HEK293 (cell line): Measurements from ENCODE around the gene HYOU1.
A peak's percentile ranks its signal among the peaks of the same experiment; 100 is the strongest.

Experiments
- CTCF ChIP-seq: fragments of 450-650 bp; formaldehyde crosslinking; IDR thresholded peaks from 2 replicates; pipeline ENCODE4 v1.5.1; 2016; ENCODE audit warnings: missing biosample characterization, missing genetic modification characterization
- EGR2 ChIP-seq: fragments of 450-650 bp; formaldehyde crosslinking; IDR thresholded peaks from 2 replicates; pipeline ENCODE4 v1.5.1; 2016; ENCODE audit warnings: low read depth, missing biosample characterization, missing genetic modification characterization
- GLIS2 ChIP-seq: fragments of 450-650 bp; formaldehyde crosslinking; IDR thresholded peaks from 2 replicates; pipeline ENCODE4 v1.5.1; 2016; ENCODE audit warnings: missing biosample characterization, missing genetic modification characterization
- HOXC10 ChIP-seq: sonication (generic); formaldehyde crosslinking; IDR thresholded peaks from 2 replicates; pipeline ENCODE4 v1.8.1; 2023; ENCODE audit warnings: mild to moderate bottlenecking, missing genetic modification reagents
- KLF7 ChIP-seq: fragments of 450-650 bp; formaldehyde crosslinking; IDR thresholded peaks from 2 replicates; pipeline ENCODE4 v1.5.1; 2016; ENCODE audit warnings: missing biosample characterization, missing genetic modification characterization, borderline replicate concordance
- OVOL3 ChIP-seq: fragments of 450-650 bp; formaldehyde crosslinking; IDR thresholded peaks from 2 replicates; pipeline ENCODE4 v1.5.1; 2016; ENCODE audit warnings: missing biosample characterization, missing genetic modification characterization
- PRDM10 ChIP-seq: fragments of 450-650 bp; formaldehyde crosslinking; IDR thresholded peaks from 2 replicates; pipeline ENCODE4 v1.5.1; 2016; ENCODE audit warnings: missing biosample characterization, missing genetic modification characterization
- RBAK ChIP-seq: fragments of 450-650 bp; formaldehyde crosslinking; IDR thresholded peaks from 2 replicates; pipeline ENCODE4 v1.5.1; 2016; ENCODE audit warnings: missing biosample characterization, missing genetic modification characterization
- SCRT1 ChIP-seq: fragments of 450-650 bp; formaldehyde crosslinking; IDR thresholded peaks from 2 replicates; pipeline ENCODE4 v1.5.1; 2016; ENCODE audit warnings: missing biosample characterization, missing genetic modification characterization, borderline replicate concordance
- SETDB1 ChIP-seq: IDR thresholded peaks from one replicate; pipeline ENCODE4 v1.6.1; 2017; ENCODE audit warnings: mild to moderate bottlenecking, low read length, moderate library complexity, mixed read lengths; ENCODE audit not compliant: insufficient read length
- TRIM28 ChIP-seq: IDR thresholded peaks from 2 replicates; pipeline ENCODE4 v1.6.1; 2011; ENCODE audit warnings: low read length, control low read depth, borderline replicate concordance
- ZBTB17 ChIP-seq: fragments of 450-650 bp; formaldehyde crosslinking; IDR thresholded peaks from 2 replicates; pipeline ENCODE4 v1.5.1; 2016; ENCODE audit warnings: missing biosample characterization, missing genetic modification characterization
- ZEB2 ChIP-seq: fragments of 450-650 bp; formaldehyde crosslinking; IDR thresholded peaks from 2 replicates; pipeline ENCODE4 v1.5.1; 2016; ENCODE audit warnings: missing biosample characterization, missing genetic modification characterization
- ZFHX2 ChIP-seq: fragments of 450-650 bp; formaldehyde crosslinking; conservative IDR thresholded peaks from 2 replicates; pipeline ENCODE4 v1.5.1; 2016; ENCODE audit warnings: missing biosample characterization, missing genetic modification characterization
- ZNF112 ChIP-seq: fragments of 450-650 bp; formaldehyde crosslinking; IDR thresholded peaks from 2 replicates; pipeline ENCODE4 v1.5.0; 2017; ENCODE audit warnings: missing biosample characterization, missing genetic modification characterization
- ZNF121 ChIP-seq: fragments of 450-650 bp; formaldehyde crosslinking; IDR thresholded peaks from 2 replicates; pipeline ENCODE4 v1.5.1; 2016; ENCODE audit warnings: missing biosample characterization, missing genetic modification characterization
- ZNF302 ChIP-seq: fragments of 450-650 bp; formaldehyde crosslinking; IDR thresholded peaks from 2 replicates; pipeline ENCODE4 v1.5.1; 2016; ENCODE audit warnings: missing biosample characterization, missing genetic modification characterization, low read depth
- ZNF341 ChIP-seq: fragments of 450-650 bp; formaldehyde crosslinking; IDR thresholded peaks from 2 replicates; pipeline ENCODE4; 2016; ENCODE audit warnings: low read depth, missing biosample characterization, missing genetic modification characterization
- ZNF518A ChIP-seq: fragments of 450-650 bp; formaldehyde crosslinking; conservative IDR thresholded peaks from 2 replicates; pipeline ENCODE4 v1.5.1; 2016; ENCODE audit warnings: low read depth, missing biosample characterization, missing genetic modification characterization
- ZNF529 ChIP-seq: fragments of 450-650 bp; formaldehyde crosslinking; IDR thresholded peaks from 2 replicates; pipeline ENCODE4 v1.5.1; 2017; ENCODE audit warnings: missing genetic modification characterization, missing biosample characterization; ENCODE audit not compliant: insufficient replicate concordance
- ZNF670 ChIP-seq: fragments of 450-650 bp; formaldehyde crosslinking; IDR thresholded peaks from 2 replicates; pipeline ENCODE4 v1.5.1; 2016; ENCODE audit warnings: missing biosample characterization, missing genetic modification characterization, low read depth
- ZNF692 ChIP-seq: fragments of 450-650 bp; formaldehyde crosslinking; IDR thresholded peaks from 2 replicates; pipeline ENCODE4 v1.5.1; 2016; ENCODE audit warnings: missing biosample characterization, missing genetic modification characterization
- ZNF76 ChIP-seq: fragments of 450-650 bp; formaldehyde crosslinking; IDR thresholded peaks from 2 replicates; pipeline ENCODE4; 2016; ENCODE audit warnings: low read depth, missing biosample characterization, missing genetic modification characterization, borderline replicate concordance
- ZNF837 ChIP-seq: fragments of 450-650 bp; formaldehyde crosslinking; IDR thresholded peaks from 2 replicates; pipeline ENCODE4 v1.5.1; 2016; ENCODE audit warnings: missing biosample characterization, missing genetic modification characterization
- ZNF843 ChIP-seq: fragments of 450-650 bp; formaldehyde crosslinking; IDR thresholded peaks from 2 replicates; pipeline ENCODE4 v1.5.1; 2016; ENCODE audit warnings: missing biosample characterization, missing genetic modification characterization
- TF ChIP-seq, protein P1 (sequence below): fragments of 450-650 bp; formaldehyde crosslinking; IDR thresholded peaks from 2 replicates; pipeline ENCODE4 v1.5.1; 2016; ENCODE audit warnings: missing biosample characterization, missing genetic modification characterization, borderline replicate concordance

HYOU1 gene

DNA sequence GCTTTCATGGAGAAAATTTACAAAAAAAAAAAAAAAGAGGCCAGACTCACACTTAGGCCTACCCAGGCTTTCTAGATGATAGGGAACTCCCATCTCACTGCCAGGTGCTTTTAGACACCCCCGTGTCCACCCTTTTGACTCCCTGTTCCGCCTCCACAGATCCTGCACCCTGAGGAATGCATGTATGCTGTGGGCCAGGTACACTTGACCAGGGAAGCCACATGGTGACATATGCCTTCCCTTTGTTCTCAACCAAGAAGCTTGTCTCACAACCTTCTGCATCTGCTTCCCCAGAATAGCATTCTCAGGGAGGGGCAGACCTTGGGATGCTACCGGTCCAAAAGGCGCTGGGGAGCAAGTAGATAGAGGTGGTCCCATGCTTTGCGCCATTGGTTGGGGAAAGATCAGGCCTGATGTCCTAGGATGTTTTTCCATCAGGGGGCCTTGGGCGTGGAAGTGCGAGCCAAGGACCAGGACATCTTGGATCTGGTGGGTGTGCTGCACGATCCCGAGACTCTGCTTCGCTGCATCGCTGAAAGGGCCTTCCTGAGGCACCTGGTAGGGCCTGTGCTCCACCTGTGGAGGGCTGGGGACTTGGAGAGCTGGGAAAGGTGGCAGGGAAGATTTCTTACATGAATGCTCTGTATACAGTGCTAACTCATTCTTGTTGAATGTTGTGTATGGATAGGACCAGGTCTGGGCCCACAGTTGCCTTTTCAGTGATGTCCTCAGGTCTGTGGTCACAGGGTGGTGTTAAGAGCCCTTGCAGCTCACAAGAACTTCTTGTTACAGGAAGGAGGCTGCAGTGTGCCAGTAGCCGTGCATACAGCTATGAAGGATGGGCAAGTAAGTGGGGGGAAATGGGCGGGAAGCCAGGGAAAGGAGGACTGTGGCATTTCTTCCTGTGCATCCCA, 35.2 kb upstream of the HYOU1 start (continued):
- TF ChIP-seq PRDM10 (peak; percentile 54), ZNF302 (tag by site-specific recombination) (no peak), ZNF518A (tag by site-specific recombination) (no peak), ZNF112 (tag by site-specific recombination) (no peak), ZNF692 (tag by site-specific recombination) (peak; percentile 73), ZFHX2 (tag by site-specific recombination) (peak; percentile 41; the same call in 1 of the 2 replicates), ZNF670 (no peak), GLIS2 (tag by site-specific recombination) (no peak), RBAK (tag by site-specific recombination) (no peak), TRIM28 (no peak), ZNF837 (tag by site-specific recombination) (no peak), ZNF341 (tag by site-specific recombination) (no peak), ZBTB17 (tag by site-specific recombination) (0 out of 2 replicates have a peak, but pooled peaks have one; percentile 60), CTCF (tag by site-specific recombination) (no peak), ZNF529 (tag by site-specific recombination) (no peak), SETDB1 (no peak), HOXC10 (CRISPR knock-in tag) (no peak), SCRT1 (tag by site-specific recombination) (peak; percentile 79; the same call in 1 of the 2 replicates), ZNF76 (no peak), KLF7 (tag by site-specific recombination) (no peak), ZNF121 (tag by site-specific recombination) (no peak), EGR2 (tag by site-specific recombination) (peak; percentile 27; the same call in 1 of the 2 replicates), ZNF843 (tag by site-specific recombination) (no peak), OVOL3 (tag by site-specific recombination) (no peak), ZEB2 (tag by site-specific recombination) (no peak)
- TF ChIP-seq, protein P1, sequence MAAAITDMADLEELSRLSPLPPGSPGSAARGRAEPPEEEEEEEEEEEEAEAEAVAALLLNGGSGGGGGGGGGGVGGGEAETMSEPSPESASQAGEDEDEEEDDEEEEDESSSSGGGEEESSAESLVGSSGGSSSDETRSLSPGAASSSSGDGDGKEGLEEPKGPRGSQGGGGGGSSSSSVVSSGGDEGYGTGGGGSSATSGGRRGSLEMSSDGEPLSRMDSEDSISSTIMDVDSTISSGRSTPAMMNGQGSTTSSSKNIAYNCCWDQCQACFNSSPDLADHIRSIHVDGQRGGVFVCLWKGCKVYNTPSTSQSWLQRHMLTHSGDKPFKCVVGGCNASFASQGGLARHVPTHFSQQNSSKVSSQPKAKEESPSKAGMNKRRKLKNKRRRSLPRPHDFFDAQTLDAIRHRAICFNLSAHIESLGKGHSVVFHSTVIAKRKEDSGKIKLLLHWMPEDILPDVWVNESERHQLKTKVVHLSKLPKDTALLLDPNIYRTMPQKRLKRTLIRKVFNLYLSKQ (tag by site-specific recombination): no peak
